HG02763 (cell line): Measurements from ENCODE around the gene NR2F1.
A peak's percentile ranks its signal among the peaks of the same experiment; 100 is the strongest.

Experiments
- ATAC-seq: cut with Tn5 transposase; IDR thresholded peaks from one replicate; pipeline ENCODE4 v1.9.1; 2021; ENCODE audit warnings: mild to moderate bottlenecking, moderate library complexity; ENCODE audit not compliant: unreplicated experiment

NR2F1 gene

DNA sequence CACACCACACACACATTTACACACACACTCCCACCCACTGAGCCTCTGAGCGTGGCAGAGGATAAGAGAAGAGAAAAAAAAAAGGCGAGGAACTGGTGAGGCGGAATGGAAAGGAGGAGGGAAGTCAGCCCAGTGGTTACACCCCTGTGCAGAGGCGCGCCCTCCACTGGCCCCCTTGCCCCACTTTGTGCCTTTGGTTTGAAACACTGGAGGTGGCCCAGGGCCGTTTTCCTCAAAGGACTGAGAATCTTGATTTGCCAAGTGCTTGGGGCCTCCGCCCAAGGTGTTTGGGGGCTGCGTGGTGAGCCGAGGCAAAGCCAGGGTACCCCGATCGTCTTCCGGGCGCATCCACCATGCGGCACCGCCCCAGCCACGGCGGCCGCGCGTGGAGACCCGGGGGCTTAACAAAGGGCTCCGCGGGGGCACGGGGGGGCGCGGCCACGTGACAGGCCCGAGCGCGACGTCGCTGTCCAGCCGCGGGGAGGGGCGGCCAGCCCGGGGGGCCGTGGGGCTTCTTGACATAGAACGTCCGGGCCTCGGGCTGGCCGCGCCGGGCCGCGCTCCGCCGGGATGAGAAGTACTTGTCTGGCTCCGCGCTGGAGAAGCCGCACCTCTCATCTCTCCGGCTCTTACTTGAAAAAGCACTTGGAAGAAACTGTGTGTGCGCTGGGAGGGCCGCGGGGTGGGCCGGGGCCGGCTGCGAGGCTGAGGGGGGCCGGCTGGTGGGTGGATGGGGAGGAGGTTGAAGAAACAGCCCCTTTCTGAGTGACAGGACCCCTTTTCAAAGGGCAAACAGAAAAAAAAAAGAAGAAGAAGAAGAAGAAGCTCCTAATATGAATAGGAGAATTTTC, 21.0 kb downstream of the NR2F1 start:
- no peak for ATAC-seq

DNA sequence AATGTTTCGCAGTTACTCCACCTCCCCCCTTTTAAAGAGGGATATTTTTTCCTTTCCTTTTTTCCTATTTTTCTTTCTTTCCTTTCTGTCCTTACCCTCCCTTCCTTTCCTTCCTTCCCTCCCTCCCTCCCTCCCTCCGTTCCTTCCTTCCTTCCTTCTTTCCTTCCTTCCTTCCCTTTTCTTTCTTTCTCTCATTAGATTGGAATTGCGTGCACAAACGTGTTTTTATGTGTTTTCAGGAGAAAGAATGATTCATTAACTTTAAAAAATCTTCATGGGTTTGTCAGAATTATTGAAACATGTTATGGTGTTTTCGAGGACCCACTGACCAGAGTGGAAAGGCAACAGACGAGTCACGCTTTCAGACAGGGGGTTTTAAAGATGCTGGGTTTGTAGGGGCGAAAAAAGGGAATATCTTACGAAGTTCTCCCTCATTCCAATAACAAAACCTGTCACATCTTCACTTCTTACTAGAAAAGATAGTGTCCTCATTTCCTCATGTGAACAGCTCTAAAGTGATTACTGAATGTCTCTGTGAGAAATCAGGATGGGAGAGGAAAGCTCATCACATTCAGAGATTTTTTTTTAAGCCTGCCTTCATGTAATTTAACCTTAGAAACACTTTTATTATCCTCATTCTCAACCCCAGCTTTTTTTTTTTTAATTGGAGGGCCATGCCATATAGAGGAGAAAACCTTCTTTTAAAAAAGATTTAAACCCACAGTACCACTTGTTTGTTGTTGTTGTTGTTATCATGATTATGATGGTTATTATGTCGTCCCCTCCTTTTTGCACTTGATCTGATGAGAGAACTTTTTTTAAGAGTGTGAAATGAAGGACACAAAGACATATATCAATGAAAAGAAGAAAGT, 21.9 kb downstream of the NR2F1 start:
- ATAC-seq = no peak

DNA sequence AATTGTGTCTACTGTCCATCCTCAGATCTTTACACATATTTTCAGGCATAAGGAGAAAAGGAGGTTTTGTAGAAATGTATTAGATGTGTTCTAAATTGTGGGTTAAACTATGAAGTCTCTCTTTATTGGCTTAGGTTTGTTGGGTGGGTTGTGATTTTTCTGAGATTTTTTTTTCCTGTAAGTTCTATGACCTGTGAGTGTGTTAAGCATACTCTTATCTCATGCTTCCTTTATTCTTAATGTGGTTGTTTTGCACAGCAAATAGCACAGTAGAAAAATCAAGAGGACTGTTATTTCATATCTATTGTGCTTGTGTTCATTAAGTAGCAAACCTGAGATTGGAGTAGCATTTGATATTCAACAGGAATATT, 23.3 kb downstream of the NR2F1 start:
- ATAC-seq = no peak

DNA sequence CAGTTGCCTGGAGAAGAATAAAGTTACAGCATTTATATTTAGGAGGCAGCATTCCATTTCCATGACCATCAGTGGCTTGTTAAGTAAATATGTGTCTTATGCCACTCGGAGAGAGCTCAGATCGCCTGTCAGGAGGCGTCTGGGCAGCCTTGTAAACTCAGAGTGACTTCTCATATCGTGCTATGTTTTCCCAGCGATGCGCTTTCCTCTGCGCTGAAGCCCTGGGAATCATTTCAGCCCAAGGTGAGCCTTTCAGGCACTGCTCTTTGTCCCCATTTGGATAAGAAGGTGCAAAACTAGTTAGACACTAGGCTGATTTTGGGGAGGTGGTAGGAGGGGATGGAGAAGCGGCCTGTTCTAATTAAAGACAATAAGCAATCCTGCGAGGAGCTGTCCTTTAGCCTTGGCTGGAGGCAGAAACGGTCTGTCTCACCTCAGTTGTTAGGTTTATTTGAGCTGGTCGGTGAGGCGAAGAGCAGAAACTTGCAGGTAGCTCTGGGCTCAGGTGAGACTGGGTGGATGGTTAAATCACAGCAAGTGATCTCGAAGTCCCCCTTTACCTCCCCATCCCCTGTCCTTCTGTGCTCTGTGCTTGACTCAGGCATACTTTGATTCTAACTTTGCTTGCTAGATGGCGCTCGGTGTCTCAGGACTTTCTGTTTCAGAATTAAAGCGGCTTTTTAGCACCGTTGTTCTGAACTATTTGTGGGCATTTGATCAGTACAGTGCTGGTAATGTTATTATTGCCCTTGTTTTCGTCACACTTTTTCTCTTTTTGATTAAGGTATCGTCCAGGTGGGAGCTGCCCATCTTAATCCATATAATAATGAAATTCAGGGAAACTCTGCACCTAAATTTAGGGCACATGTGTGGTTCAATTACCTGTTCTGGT, 24.6 kb downstream of the NR2F1 start:
- ATAC-seq = peak; percentile 82

DNA sequence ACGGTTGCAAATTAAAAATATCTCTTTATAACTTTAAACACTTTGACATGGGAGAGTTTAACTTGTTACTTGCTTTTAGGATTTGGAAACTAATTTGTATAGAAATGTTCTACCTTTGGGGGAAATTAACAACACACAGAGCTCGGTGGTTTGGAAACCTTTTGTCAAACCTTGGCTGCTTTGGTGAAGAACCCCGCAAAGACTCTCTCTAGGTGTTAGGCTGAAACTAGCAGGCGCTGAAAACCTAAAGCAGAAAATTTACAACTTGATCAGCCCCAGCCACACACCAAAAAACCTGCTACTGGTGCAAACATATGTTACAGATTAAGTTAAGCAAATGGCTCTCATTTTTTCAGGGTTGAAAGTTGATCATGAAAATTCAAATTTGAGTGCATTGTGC, 25.8 kb downstream of the NR2F1 start:
- ATAC-seq = no peak

DNA sequence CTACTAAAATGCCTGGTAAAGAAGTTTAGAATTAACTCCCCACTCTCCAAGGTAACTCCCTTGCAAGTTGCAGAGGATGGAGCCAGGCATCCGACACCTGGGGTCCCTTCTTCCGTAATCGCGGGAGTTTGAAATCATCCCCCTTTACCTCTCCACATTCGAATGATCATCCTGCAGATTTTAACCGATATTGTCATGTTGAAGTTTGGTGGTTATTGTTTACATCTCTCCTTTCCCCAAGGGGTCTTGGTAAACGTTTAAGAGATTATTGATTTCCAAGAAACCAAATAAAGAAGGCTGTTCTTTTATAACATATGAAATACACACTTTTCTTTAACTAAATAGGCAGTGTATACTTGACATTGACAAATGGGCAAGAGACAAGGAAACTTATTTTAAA, 26.7 kb downstream of the NR2F1 start:
- no peak for ATAC-seq

DNA sequence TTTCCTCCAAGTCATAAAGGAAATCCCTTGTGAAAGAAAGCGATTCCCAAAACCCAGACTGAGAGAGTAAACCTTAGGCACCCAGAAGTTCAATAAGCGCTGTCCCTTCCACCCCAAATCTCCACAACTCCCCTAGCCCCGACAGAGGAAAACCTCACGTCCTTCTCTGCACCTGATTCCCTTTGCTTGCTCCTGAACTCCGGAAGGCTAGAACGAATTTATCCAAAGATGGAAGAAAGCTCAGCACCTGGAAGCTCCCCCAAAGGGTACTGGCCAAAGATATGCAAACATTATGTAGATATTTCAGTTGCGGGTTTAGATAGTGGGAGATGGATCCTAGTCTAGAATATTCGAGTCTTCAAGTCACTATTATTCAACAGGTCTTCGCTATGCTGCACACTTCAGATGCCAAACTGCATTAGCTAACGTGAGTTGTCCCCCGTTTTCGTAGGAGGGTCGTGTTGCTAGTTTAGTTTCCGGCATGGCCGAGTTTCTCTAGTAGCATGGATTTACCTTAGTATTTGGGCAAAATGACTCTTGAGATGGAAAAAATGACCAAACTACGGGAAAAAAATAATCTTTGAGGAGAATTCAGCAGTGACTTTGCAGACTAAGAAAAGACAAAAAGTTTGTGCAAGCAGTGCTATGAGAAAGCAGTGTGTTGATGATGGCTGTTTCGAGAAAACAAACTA, 27.7 kb downstream of the NR2F1 start:
- ATAC-seq = no peak

DNA sequence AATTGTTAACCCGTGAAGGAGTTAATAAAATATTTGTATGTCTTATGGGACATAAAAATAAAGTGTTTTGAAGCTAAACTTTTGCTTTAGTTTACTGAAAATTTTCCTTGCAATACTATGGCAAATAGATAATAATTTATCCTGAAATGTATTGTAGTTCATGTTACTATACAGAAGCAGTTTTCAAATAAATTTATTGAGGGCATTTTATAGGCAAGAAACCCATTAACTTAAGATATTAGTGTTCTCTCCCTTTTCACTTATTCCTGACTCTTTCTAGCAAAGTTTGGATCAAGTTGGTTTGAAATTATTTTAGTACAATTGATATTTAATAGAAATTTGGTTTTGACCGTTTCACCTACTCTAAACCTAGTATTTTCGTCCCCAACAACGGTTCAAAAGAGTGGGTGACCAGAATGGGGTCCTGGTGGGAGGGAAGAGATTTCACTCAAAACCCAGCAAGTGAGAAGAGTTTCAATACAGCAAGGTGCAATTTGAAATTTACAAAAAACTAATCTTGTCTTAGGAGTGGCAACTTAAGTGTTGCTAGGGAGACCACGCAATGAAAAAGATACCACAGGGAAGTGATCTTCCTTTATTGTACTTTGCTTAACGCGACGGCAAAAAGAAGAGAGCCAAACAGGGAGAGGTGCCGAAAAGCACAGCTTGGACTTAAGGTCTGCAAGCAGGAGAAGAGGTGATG, 28.4 kb downstream of the NR2F1 start:
- no peak for ATAC-seq

DNA sequence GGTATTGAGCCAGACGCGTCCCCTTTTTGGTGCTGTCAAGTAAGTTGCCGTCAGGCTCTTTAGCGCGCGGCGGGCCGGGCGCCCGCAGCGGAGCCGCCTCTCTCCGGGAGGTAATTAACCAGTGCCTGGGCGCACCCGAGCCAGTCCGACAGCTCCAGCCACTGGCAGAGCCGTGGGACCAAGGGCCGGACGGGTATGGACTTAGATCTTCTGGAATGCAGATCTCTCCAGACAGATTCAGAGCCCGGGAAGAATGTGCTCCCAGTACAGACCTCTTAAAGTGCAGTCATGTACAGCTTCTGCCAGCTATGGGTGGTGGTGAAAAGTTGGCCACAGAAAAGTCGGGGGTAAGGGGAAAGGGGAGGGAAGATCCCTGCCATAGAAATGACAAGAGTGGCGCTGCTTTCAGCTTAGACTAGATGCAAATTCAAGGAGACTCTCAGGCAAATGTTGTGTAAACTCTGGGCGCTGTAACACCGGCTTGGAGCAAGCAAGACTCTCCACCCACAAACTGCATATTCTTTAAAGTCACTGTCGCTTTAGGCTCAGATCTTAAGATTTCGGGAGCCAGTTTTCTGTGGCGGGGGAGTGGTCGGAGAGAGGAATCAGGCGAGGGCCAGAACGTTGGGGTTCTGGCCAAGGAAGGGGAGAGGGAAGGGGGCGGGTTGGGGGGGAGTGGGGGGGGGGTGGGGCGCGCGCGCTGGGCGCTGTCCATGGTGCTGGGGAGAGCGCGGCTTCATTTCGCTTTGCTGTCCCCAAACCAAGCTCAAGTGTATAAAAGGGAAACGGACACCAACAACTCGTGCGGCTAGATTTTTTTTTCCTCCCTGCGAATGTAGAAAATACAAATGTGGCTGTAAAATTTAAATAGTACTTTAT, 29.2 kb downstream of the NR2F1 start:
- no peak for ATAC-seq

DNA sequence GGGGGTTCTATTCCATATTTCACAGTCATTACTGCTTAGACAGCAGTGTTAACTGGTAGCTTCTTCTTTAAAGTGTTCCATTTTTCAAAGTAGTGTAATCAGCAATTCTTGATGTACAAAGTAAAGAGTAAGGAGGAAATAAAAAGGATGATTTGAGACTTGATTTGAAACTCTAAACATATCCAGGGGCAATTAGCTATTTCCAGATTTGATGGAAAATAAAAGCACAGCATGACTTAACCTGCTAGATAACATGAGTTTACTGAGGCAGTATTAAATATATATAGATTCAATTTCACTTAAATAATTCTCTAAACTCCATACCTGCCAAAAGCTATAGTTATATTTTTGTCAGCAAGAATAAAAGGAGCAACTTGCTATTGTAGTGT, 29.8 kb downstream of the NR2F1 start:
- ATAC-seq = no peak

DNA sequence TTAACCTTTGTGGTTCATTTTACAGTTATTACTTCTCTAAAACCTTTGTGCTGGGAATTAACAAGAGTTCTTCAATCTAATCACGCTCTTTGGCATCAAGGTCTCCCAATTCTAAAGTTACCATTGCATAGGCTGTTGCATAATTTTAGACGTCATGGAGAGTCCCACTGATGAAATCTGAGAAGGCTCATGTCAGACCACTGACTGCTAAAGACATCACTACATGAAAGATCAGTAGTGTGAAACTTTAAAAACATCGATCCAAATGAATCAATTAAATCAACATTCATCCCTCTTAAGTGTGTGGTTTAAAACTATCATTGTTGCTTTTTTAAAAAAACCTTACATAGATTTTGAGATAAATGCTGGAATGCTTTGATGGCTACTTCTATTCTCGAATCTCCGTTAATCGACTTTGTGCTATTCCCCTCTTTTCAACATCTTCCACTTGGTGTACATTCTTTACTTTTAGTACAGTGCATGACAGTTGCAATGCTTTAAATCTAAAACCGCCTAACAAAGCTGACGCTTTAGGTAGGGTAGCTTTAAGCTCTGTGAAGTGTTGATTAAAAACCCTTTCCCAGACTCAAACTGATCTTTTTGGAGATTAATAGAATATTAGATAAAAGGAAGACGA, 33.6 kb downstream of the NR2F1 start:
- ATAC-seq = no peak

DNA sequence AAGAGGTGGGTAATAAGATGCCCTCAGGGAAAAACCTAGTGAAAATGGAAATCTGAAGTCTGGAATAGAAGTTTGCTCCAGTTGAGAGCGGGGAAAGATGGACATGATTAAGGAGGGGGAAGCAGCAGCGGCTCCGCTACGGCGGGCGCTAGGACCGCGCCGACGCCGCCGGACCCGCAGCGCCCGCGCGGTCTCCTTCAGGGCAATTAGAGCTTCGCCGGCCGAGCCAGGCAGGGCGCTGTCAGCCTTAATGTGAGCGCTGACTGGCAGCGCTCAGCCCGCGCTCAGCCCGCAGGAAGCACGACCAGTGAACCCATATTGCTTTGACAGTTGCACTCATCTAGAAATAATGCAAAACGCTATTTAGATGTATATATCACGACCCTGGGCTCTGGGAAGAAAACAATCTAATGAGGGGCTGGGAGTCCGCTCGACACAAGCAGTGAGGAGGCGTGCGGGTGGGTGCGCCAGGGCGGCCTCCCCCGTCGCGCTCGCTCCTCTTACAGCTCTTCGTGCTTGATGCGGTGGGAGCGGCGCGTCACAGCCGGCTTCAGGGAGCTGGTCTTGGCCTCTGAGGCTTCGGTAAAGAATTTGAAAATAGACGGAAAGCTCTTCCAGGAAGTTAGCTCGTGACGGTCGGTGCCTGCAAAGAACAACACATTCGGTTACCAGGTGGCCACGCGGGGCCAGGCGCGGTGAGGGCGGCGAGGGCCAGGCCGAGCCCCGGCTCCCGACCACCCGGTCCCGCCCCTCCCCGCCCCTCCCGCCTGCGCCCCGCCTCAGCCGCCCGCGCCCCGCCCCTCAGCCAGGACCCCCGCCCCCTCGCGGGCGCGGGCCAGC, 37.7 kb downstream of the NR2F1 start:
- ATAC-seq = peak; percentile 98

DNA sequence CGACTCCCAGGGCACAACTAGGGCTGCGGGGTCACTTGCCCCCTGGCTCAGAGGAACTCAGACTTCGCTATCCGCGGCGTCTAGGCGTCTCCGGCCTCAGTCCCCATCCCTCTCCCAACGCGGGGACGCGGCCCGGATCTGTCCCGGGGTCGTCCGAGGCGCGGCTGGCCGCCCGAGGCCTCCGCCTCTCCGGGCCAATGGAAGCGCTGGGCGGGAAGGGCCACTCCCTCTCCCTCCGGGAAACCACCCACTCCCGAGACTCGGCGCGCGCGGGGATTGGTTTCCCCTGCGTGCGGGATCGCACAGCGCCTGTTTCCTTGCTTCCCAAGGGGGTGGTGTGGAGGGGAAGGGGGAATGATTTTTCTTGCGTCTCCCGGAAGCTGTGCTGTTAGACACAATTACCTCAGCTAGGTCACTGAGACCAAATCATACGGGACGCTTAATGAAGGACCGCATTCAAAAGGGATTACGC, 38.3 kb downstream of the NR2F1 start:
- no peak for ATAC-seq

DNA sequence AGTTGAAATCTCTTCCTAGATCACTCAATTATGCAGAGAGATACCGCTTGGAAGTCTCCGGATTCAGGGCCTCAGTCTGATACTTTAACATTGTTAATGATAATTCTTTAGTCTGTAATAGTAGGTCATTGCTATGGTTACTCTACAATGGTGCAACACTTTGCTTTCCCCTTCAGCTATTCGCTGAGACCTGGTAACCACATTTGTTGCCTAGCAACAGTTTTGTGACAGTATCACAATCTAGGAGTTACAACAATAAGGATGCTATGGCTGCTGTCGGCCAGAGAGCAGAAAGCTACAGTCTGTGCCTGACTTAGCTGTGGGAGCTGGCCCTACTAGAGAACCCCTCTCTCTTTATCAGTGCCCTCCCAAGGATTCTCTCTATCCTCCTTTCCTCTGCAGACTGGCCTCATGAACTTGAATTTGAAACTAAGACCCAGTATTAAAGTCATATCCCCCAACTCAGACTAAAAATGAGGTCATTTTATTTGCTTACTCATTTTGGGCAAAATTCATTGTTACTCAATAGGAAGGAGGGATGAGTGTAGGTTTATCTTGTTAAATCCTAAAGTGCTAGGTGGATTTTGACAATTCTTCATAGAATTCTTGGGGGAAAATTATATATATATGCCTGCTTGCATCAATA, 39.3 kb downstream of the NR2F1 start:
- no peak for ATAC-seq

DNA sequence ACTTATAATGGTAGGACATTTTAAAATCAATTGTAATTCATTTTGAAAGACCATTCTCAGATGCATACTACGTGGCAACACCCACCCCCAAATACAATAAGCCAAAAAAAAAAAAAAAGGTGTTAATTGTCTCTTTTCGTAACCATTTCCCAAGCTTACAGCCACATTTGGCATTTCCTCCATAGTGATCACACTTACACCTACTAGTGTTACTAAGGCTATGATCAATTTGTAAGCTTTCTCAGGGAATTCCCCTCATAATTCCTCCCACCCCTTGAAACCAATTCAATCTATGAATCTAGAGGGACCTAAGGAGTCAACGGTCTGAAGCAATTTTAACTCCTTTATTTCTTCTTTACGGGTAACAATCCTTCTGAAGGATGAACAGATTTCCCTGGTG, 40.1 kb downstream of the NR2F1 start:
- no peak for ATAC-seq

DNA sequence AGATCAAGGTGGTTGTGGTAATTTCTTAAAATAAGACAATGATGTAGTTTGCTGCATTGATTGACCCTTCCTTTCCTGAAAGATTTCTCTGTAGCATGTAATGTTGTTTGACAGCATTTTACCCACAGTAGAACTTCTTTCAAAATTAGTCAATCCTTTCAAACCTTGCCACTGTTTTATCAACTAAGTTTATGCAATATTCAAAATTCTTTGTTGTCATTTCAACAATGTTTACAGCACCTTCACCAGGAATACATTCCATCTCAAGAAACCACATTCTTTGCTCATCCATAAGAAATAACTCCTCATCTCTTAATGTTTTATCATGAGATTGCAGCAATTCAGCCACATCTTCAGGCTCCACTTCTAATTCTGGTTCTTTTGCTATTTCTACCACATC, 43.8 kb downstream of the NR2F1 start:
- ATAC-seq = no peak

DNA sequence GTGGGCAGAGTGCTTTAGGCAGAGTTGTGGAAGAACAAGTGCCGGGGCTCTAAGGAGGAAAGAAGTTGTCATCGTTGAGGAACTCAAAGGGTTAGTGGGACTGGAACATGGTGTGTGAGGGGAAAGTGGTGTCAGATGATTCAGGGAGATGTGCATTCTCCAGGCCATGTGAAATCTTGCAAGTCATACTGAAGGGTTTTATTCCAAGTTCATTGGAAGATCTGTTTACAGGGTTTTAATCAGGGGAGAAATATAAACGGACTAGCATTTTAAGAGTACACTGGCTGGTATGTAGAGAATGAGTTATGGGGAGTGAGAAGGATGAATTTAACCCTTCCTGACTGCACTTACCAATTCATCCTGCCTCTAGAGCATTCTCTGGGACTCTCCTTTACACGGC, 49.3 kb downstream of the NR2F1 start:
- no peak for ATAC-seq
